Psoas muscle (tissue), 8 donors: ENCODE measurements around the gene PPP1R12A. TPM values are rescaled to one million over a fixed set of nuclear protein-coding genes. Genes with fewer than 3 reads are reported as not detected.
"Not testable (repeated sequence)": the region's sequence is repeated elsewhere in the genome, so short reads cannot be mapped to it uniquely, and the experiment has no call there.

Experiments
- ATAC-seq, 4 donors: fragments of 200-7000 bp; cut with Tn5 transposase; one replicate each; pipeline ENCODE4 v1.9.1; 2020; ENCODE audit warnings: moderate library complexity in 3 of 4, mild to moderate bottlenecking in 2 of 4
- DNase-seq, 2 donors: peaks; one replicate each; pipeline ENCODE4 v3.0.0-alpha.2; 2020
- H3K27ac ChIP-seq: fragments of 200-600 bp; one replicate; pipeline ENCODE4 v1.8.0; 2022
- H3K27me3 ChIP-seq, 3 donors: fragments of 200-600 bp in 1 of 3; one replicate each; pipeline versions ENCODE4 v1.6.1 to v1.8.0; 2013 to 2022; ENCODE audit warnings: low read length in 2 of 3, mild to moderate bottlenecking in 2 of 3, moderate library complexity in 1 of 3; ENCODE audit not compliant: insufficient read depth in 3 of 3
- H3K36me3 ChIP-seq, 2 donors: fragments of 200-600 bp in 1 of 2; one replicate each; pipeline versions ENCODE4 v1.6.1 to v1.8.0; 2013 to 2022; ENCODE audit warnings: low read depth in 1 of 2, mild to moderate bottlenecking in 1 of 2, moderate library complexity in 1 of 2; ENCODE audit not compliant: insufficient read depth in 1 of 2
- H3K4me1 ChIP-seq: fragments of 200-600 bp; one replicate; pipeline ENCODE4 v1.8.0; 2022
- H3K4me3 ChIP-seq: fragments of 200-600 bp; one replicate; pipeline ENCODE4 v1.8.0; 2022; ENCODE audit warnings: mild to moderate bottlenecking
- H3K9me3 ChIP-seq: fragments of 200-600 bp; one replicate; pipeline ENCODE4 v1.8.0; 2022
- CTCF ChIP-seq: fragments of 200-600 bp; IDR thresholded peaks from one replicate; pipeline ENCODE4 v1.8.0; 2022; ENCODE audit warnings: antibody characterized with exemption
- WGBS, 3 donors: extraction: QIAGEN DNeasy Blood & Tissue Kit; methylation state at CpG; one replicate each; pipeline versions ENCODE4 v1.1.6 to v1.1.7; 2013; 5-methylcytosine and 5-hydroxymethylcytosine counted together
- intact Hi-C, 2 donors: fragments of 100-400 bp; cut with DNase I; formaldehyde crosslinking; loops; one replicate each; pipeline versions ENCODE4 v1.11.0 to v1.14.2; 2022
- polyA plus RNA-seq, 3 donors: library from polyadenylated mRNA; stranded (reverse); fragments of 200-250 nt; gene quantifications; one replicate each; pipeline ENCODE4 v1.2.3, GENCODE V29; 2013
- total RNA-seq, 4 donors: library from RNA; stranded (reverse); fragmentation: NEBNext Ultra II Directional in 2 of 4; extraction: Animal tissue kit (Norgen Biotek cat#: 25700) in 2 of 4; gene quantifications; one replicate each; pipeline versions ENCODE4 v1.2.1 to v1.2.4, GENCODE V29; 2021 to 2023
- donor health status: healthy with polysubstance abuse.
- donor health status: DM: no; HTN: no; CAD: no; lungs with moderate emphysema.
- donor health status: Bipolar disorder and iron deficiency.
- donor health status: healthy.
- donor health status: DM: yes; HTN: yes; CAD: no.
- donor health status: DM: no; HTN: no; CAD: no.
- donor health status: DM: no; HTN: no; CAD: no.
- donor health status: DM: yes; HTN: yes; CAD: no.

PPP1R12A gene
- total and polyA plus RNA-seq, 7 donors: 9.5 to 51.2 (median 37.8) TPM

- intact Hi-C loops: no loop called here
- DNase-seq (no peak), ATAC-seq (no peak)
- H3K4me3 ChIP-seq: no peak overlapping the region
- H3K36me3 ChIP-seq: no peaks in the 10 kb centered on the region
- H3K4me1 ChIP-seq: peaks cover 51% of the 10 kb centered on the region
- no peak for TF ChIP-seq CTCF
- H3K9me3 ChIP-seq: no peaks in the 10 kb centered on the region
- H3K27ac ChIP-seq: no peak overlapping the region
- H3K27me3 ChIP-seq: no peaks in the 10 kb centered on the region
- 89 to 95% (median 91%) methylated on average over 2 of the region's 2 CpGs for WGBS, 3 donors
Observed at GRCh38 chr12:79881351-79881750, 53.5 kb downstream of the PPP1R12A start.

- ATAC-seq, DNase-seq, H3K9me3 ChIP-seq, H3K36me3 ChIP-seq, H3K4me3 ChIP-seq, H3K27ac ChIP-seq, H3K27me3 ChIP-seq: not testable (repeated sequence)
- 94 to 95% (median 95%) methylated on average over 4 of the region's 4 CpGs for WGBS, 3 donors
- H3K4me1 ChIP-seq: peaks cover 22% of the 10 kb centered on the region
- intact Hi-C loops: loop anchor here in 1 of 2 donors (10.0 kb wide), 1 partner anchor 1646 kb away; no protein-coding TSS in a partner anchor
Observed at GRCh38 chr12:79878506-79878905, 56.4 kb downstream of the PPP1R12A start.

DNA sequence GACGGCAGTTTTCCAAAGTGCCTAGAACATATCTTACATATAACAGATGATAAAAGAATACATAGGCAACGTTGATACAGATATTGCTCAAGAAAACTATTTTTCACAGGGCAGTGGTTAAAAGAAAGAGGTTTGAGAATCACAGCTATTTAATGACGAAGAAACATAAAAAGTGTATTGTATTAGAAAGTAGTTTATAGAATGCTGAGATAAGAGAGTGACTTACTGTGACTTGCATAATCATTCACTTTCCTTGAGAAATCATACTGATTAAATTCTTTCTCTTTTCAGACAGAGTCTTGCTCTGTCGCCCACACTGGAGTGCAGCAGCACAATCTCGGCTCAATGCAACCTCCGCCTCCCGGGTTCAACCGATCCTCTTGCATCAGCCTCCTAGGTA lies 57.7 kb downstream of the PPP1R12A start:
- no peak for TF ChIP-seq CTCF
- ATAC-seq (no peak), DNase-seq (no peak)
- no peaks in the 10 kb centered on the region for H3K27me3 ChIP-seq
- H3K36me3 ChIP-seq: no peaks in the 10 kb centered on the region
- H3K9me3 ChIP-seq: no peaks in the 10 kb centered on the region
- H3K4me1 ChIP-seq: peaks cover 17% of the 10 kb centered on the region
- WGBS, 3 donors: 95 to 96% (median 96%) methylated on average over 8 of the region's 8 CpGs
- no peak overlapping the region for H3K27ac ChIP-seq
- H3K4me3 ChIP-seq: no peak overlapping the region
- intact Hi-C loops: loop anchor here in 1 of 2 donors (1.0 to 10.0 kb wide), 2 partner anchors 22 to 1648 kb away; no protein-coding TSS in a partner anchor

- no peak overlapping the region for H3K4me3 ChIP-seq
- H3K27me3 ChIP-seq: no peaks in the 10 kb centered on the region
- ATAC-seq: no peak
- no peaks in the 10 kb centered on the region for H3K9me3 ChIP-seq
- DNase-seq: no peak
- peaks cover 0 to 6% of the 10 kb centered on the region in 2 donors for H3K36me3 ChIP-seq
- intact Hi-C loops: loop anchor here in 1 of 2 donors (10.0 kb wide), 1 partner anchor 1650 kb away; no protein-coding TSS in a partner anchor
- no peaks in the 10 kb centered on the region for H3K4me1 ChIP-seq
- no peak for TF ChIP-seq CTCF
- no peak overlapping the region for H3K27ac ChIP-seq
Observed at GRCh38 chr12:79874665-79875064, 60.2 kb downstream of the PPP1R12A start.

GRCh38 chr12:79873201-79873600 lies 61.7 kb downstream of the PPP1R12A start:
- 76 to 79% (median 79%) methylated on average over 2 of the region's 2 CpGs for WGBS, 3 donors
- ATAC-seq (no peak), DNase-seq (no peak)
- Histone ChIP-seq H3K27me3 (no peaks in the 10 kb centered on the region), H3K9me3 (no peaks in the 10 kb centered on the region), H3K36me3 (peaks cover 0 to 6% of the 10 kb centered on the region in 2 donors), H3K27ac (no peak overlapping the region), H3K4me3 (no peak overlapping the region), H3K4me1 (no peaks in the 10 kb centered on the region)
- intact Hi-C loops: loop anchor here in 1 of 2 donors (10.0 kb wide), 1 partner anchor 1652 kb away; no protein-coding TSS in a partner anchor
- no peak for TF ChIP-seq CTCF
